OCI-LY3 (cell line): ENCODE data around the gene GPR37L1.

ENCODE experiments used
- CTCF ChIP-seq: fragments of 200-600, 300-600 bp; sonication (generic); IDR thresholded peaks from 2 replicates; pipeline ENCODE4 v1.5.1; 2014; ENCODE audit warnings: antibody characterized with exemption, low read length, low read depth
- EZH2phosphoT487 ChIP-seq: fragments of 200-600 bp; shearing (Covaris generic); IDR thresholded peaks from 2 replicates; pipeline ENCODE4 v1.6.1; 2018; ENCODE audit warnings: antibody characterized with exemption, mixed run types, low read depth

GRCh38 chr1:202172015-202172355, 49.3 kb downstream of the GPR37L1 start:
- TF ChIP-seq CTCF (no peak), EZH2phosphoT487 (no peak)
